GM12873 (cell line): ENCODE results near the gene RASD2.

Experiments
- CTCF ChIP-seq: IDR thresholded peaks from 2 replicates; pipeline ENCODE4 v1.5.1; 2012; ENCODE audit warnings: low read depth, mild to moderate bottlenecking, moderate library complexity, low read length, control low read depth; ENCODE audit not compliant: insufficient read depth; ENCODE audit errors: missing control alignments

The RASD2 gene

GRCh38 chr22:35505399-35506258, 35.0 kb upstream of the RASD2 start:
- no peak for TF ChIP-seq CTCF

- TF ChIP-seq CTCF, result no peak
These were observed 34.4 kb upstream of the RASD2 start for GRCh38 chr22:35506259-35506570.

GRCh38 chr22:35509451-35509850, 31.2 kb upstream of the RASD2 start:
- TF ChIP-seq CTCF, result no peak

GRCh38 chr22:35509960-35510359, 30.7 kb upstream of the RASD2 start:
- no peak for TF ChIP-seq CTCF

- no peak for TF ChIP-seq CTCF
These were observed 30.1 kb upstream of the RASD2 start for GRCh38 chr22:35510481-35510934.

GRCh38 chr22:35510951-35511350, 29.7 kb upstream of the RASD2 start:
- no peak for TF ChIP-seq CTCF

GRCh38 chr22:35514366-35514765, 26.3 kb upstream of the RASD2 start:
- no peak for TF ChIP-seq CTCF
